Stomach (tissue), 9 donors: ENCODE data around the gene HACE1. TPM values are rescaled to one million over a fixed set of nuclear protein-coding genes. Genes with fewer than 3 reads are reported as not detected.
A peak's percentile ranks its signal among the peaks of the same experiment; 100 is the strongest.

Experiments
- DNase-seq, 2 donors: peaks; one replicate each; pipeline versions ENCODE4 v3.0.0 to v3.0.0-alpha.2; 2013 to 2019
- H3K27ac ChIP-seq, 5 donors: fragments of 200-600 bp in 4 of 5; sonication (generic) in 4 of 5; one replicate each; pipeline ENCODE4 v1.5.1; 2013 to 2019; ENCODE audit warnings: mild to moderate bottlenecking in 1 of 5, moderate library complexity in 1 of 5
- H3K27me3 ChIP-seq, 3 donors: fragments of 200-600 bp; sonication (generic); one replicate each; pipeline ENCODE4 v1.5.1; 2017 to 2019; ENCODE audit warnings: mixed run types in 1 of 3
- H3K36me3 ChIP-seq, 4 donors: fragments of 200-600 bp; sonication (generic); 1 replicate in 3 of 4; 2 replicates in 1 of 4; pipeline ENCODE4 v1.5.1; 2016 to 2019
- H3K4me1 ChIP-seq, 4 donors: fragments of 200-600 bp; sonication (generic); one replicate each; pipeline ENCODE4 v1.5.1; 2016 to 2019
- H3K4me3 ChIP-seq, 4 donors: fragments of 200-600 bp; sonication (generic) in 3 of 4; one replicate each; pipeline ENCODE4 v1.5.1; 2016 to 2019; ENCODE audit warnings: mild to moderate bottlenecking in 1 of 4
- H3K9me3 ChIP-seq, 4 donors: fragments of 200-600 bp; sonication (generic); one replicate each; pipeline ENCODE4 v1.5.1; 2016 to 2019
- EP300 ChIP-seq: sonication (generic); formaldehyde crosslinking; IDR thresholded peaks from one replicate; pipeline ENCODE4 v1.6.1; 2017; ENCODE audit warnings: antibody characterized with exemption
- POLR2A ChIP-seq, 4 donors: fragments of 450-650 bp; IDR thresholded peaks; one replicate each; pipeline ENCODE4 v1.6.1; 2016; ENCODE audit warnings: antibody characterized with exemption in 4 of 4, control low read depth in 2 of 4, mild to moderate bottlenecking in 1 of 4, moderate library complexity in 1 of 4
- POLR2AphosphoS5 ChIP-seq, 3 donors: sonication (generic); formaldehyde crosslinking; IDR thresholded peaks; one replicate each; pipeline ENCODE4 v1.6.1; 2016; ENCODE audit warnings: antibody characterized with exemption in 3 of 3
- WGBS, 5 donors: extraction: QIAGEN DNeasy Blood & Tissue Kit in 3 of 5; methylation state at CpG; one replicate each; pipeline versions ENCODE4 v1.1.5 to v1.1.7; 2013 to 2018; 5-methylcytosine and 5-hydroxymethylcytosine counted together
- intact Hi-C: fragments of 100-400 bp; cut with DNase I; formaldehyde crosslinking; loops from one replicate; pipeline ENCODE4 v1.15.1; 2023; ENCODE audit warnings: low total_unique reads
- polyA plus RNA-seq, 3 donors: library from polyadenylated mRNA; stranded (reverse); fragments of 200-250 nt; gene quantifications; one replicate each; pipeline ENCODE4 v1.2.3, GENCODE V29; 2013
- total RNA-seq, 5 donors: library from RNA; depleted of rRNA; stranded (reverse); fragments of >200 nt; gene quantifications; one replicate each; pipeline versions ENCODE4 v1.1.0 to v1.2.3, GENCODE V29; 2014 to 2016
- TF ChIP-seq, protein P1 (sequence below), 7 experiments: fragments of 450-650 bp in 4 of 7; fragments of 200-600 bp in 3 of 7; sonication (generic) in 3 of 7; IDR thresholded peaks; one replicate each; pipeline ENCODE4 v1.5.1; 2016 to 2019; ENCODE audit warnings: antibody characterized with exemption in 7 of 7, control low read depth in 2 of 7, mild to moderate bottlenecking in 1 of 7
- donor health status: healthy with polysubstance abuse.
- donor health status: Bipolar disorder and iron deficiency.
- donor health status: healthy.

Gene HACE1
- total and polyA plus RNA-seq, 8 donors = 3.3 to 34.7 (median 9.3) TPM

DNA sequence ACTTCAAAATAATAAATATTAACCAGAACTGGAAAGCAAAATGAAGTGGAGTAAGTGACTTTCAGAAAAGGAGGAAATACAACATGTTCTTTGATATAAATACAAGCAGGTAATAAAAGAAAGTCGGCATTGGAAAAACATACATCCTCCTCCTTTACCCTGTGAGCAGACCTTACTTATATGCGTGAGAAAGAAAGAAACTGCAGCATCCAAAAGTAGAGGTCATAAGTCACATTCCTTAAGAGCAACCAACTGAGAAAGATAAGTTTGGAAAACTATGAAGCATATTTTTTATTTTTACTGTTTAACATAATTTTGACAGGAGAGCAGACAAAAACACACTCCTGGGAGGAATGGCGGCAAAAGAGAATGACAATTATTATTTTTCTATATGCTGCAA lies 155.5 kb downstream of the HACE1 start:
- intact Hi-C loops = no loop called here
- H3K27me3 ChIP-seq = no peaks in the 10 kb centered on the region
- no peak for TF ChIP-seq EP300
- no peak for TF ChIP-seq POLR2AphosphoS5 (IDR thresholded peaks at IDR 0.05)
- TF ChIP-seq, protein P1, sequence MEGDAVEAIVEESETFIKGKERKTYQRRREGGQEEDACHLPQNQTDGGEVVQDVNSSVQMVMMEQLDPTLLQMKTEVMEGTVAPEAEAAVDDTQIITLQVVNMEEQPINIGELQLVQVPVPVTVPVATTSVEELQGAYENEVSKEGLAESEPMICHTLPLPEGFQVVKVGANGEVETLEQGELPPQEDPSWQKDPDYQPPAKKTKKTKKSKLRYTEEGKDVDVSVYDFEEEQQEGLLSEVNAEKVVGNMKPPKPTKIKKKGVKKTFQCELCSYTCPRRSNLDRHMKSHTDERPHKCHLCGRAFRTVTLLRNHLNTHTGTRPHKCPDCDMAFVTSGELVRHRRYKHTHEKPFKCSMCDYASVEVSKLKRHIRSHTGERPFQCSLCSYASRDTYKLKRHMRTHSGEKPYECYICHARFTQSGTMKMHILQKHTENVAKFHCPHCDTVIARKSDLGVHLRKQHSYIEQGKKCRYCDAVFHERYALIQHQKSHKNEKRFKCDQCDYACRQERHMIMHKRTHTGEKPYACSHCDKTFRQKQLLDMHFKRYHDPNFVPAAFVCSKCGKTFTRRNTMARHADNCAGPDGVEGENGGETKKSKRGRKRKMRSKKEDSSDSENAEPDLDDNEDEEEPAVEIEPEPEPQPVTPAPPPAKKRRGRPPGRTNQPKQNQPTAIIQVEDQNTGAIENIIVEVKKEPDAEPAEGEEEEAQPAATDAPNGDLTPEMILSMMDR (IDR thresholded peaks at IDR 0.05) = no peak
- no peak for TF ChIP-seq POLR2A (IDR thresholded peaks at IDR 0.05)
- H3K36me3 ChIP-seq = no peaks in the 10 kb centered on the region
- peak overlapping the region in 1 of 5 donors; percentile 30 for H3K27ac ChIP-seq
- peaks cover 0 to 6% (median 0%) of the 10 kb centered on the region in 4 donors for H3K4me1 ChIP-seq
- whole genome bisulfite sequencing, 5 donors = 68 to 84% (median 75%) methylated on average over 3 of the region's 3 CpGs
- H3K9me3 ChIP-seq = peaks cover 0 to 5% (median 0%) of the 10 kb centered on the region in 4 donors
- DNase-seq = no peak
- H3K4me3 ChIP-seq = no peak overlapping the region

DNA sequence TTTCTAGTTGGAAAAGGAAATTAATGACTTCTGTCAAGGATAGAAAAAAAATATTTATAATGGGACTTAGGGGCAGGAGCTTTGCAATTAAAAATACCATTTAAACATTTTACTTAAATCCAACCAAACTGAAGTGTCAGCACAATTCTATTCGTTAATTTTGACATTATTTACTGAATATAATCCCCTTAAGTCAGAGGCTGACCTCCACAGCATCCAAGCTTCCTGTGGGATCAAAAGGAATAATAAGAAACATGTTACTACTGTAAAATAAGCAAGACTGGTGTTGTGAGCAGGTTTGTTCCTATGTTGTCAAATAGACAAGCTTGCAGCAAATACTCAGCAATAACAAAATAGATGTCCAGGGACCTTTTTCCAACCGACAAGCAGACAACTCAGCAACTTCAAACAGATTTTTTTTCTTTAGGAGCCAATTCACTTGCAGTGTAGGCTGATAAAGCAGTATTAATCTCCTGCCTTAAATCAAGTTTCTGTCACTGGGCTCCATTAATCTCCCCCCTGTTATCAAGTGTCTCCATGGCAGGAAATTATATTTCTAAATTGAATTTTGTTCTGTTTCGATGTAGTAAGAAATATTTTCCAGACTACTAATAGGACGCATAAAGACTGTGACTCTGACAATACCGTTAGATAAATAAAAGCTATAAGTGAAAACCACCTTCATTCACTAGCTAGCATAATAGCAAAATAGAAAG lies 157.4 kb downstream of the HACE1 start:
- Histone ChIP-seq H3K4me1 (peaks cover 0 to 6% (median 0%) of the 10 kb centered on the region in 4 donors), H3K36me3 (no peaks in the 10 kb centered on the region), H3K27me3 (no peaks in the 10 kb centered on the region), H3K4me3 (no peak overlapping the region), H3K27ac (no peak overlapping the region), H3K9me3 (no peaks in the 10 kb centered on the region)
- DNase-seq = no peak
- TF ChIP-seq, protein P1 (IDR thresholded peaks at IDR 0.05) = no peak
- TF ChIP-seq POLR2A (IDR thresholded peaks at IDR 0.05) (no peak), EP300 (no peak), POLR2AphosphoS5 (IDR thresholded peaks at IDR 0.05) (no peak)
- intact Hi-C loops = no loop called here
- WGBS, 5 donors = 42 to 49% (median 48%) methylated on average over 5 of the region's 5 CpGs

DNA sequence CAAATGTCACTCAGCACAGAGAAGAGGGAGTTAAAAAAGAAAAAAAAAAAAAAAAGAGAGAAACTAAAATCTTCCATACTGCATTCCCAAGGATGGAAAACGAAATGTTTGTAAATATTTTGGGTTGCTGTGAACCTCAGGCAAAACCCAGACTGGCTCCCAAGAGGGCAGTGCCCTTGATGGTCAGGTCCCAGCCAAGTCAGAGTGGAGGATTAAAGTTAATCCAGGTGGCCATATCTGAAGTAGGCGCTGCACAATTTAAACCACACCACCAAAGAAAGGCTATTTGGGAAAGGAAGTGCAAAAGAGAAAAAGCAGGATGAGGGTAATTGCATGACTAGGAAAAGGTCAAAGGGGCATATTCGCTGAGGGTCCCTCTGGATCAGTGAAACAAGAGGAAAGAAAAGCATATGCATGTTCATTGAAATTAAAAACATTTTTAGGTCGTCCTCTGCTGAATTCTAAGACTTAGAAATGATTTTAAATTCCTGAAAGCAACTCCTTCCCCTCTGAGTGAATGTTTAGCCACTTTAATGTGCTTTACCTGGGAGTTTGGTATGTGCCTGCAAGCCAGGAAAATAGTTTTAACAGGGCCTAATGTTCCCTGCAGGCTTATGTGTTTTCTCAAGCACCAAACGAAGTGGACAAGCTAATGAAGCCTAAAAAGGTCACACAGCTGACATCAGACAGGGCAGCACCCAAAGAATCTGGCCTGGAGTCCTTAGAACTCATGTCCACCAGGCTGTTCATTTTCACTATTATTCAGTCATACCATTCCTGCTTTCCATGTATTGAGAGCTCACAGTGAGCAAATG lies 159.1 kb downstream of the HACE1 start:
- 40 to 48% (median 43%) methylated on average over 5 of the region's 5 CpGs for WGBS, 5 donors
- no peak for DNase-seq
- TF ChIP-seq POLR2A (IDR thresholded peaks at IDR 0.05) = no peak
- TF ChIP-seq, protein P1 (IDR thresholded peaks at IDR 0.05) = no peak
- no peak for TF ChIP-seq POLR2AphosphoS5 (IDR thresholded peaks at IDR 0.05)
- TF ChIP-seq EP300 = no peak
- Histone ChIP-seq H3K27ac (no peak overlapping the region), H3K36me3 (no peaks in the 10 kb centered on the region), H3K4me1 (peaks cover 0 to 6% (median 0%) of the 10 kb centered on the region in 4 donors), H3K4me3 (no peak overlapping the region), H3K9me3 (no peaks in the 10 kb centered on the region), H3K27me3 (no peaks in the 10 kb centered on the region)
- intact Hi-C loops = no loop called here

DNA sequence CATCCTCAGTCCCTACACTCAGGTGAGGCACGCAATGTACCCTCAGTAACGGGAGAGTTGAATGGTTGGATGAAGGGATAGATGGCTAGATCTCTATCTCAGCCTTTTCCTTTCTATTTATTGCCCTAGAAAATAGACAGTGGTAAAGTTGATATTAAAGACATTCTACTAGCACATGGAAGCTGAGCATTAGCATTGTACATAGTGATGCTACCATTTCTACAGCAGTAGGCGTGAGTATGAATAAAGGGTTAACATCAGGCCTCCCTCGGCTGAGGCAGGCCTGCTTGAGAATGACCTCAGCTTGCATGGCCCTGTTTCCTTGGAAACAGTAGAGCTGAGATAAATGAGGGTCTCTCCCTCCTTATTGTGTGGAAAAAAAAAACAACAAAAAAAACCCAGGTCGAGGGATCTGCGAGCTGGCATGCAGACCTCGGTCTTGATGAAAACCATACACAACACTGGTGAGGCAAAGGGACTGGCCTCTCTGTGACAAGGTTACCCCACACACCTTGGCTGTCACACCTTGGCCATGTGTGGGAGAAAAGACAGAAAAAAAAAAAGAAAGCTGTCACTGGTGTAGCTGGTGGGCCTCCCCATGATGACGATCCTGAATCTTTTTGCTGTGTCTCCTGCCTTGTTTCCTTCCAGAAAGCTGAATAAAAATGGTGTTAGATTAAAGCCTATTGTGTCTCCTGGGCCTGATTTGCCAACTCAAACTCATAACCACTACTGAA lies 160.0 kb downstream of the HACE1 start:
- intact Hi-C loops = no loop called here
- TF ChIP-seq, protein P1 (IDR thresholded peaks at IDR 0.05) = no peak
- no peak for TF ChIP-seq POLR2A (IDR thresholded peaks at IDR 0.05)
- TF ChIP-seq POLR2AphosphoS5 (IDR thresholded peaks at IDR 0.05) = no peak
- TF ChIP-seq EP300 = no peak
- no peak overlapping the region for H3K27ac ChIP-seq
- no peaks in the 10 kb centered on the region for H3K9me3 ChIP-seq
- no peaks in the 10 kb centered on the region for H3K36me3 ChIP-seq
- no peak for DNase-seq
- H3K4me1 ChIP-seq = peaks cover 0 to 3% (median 0%) of the 10 kb centered on the region in 4 donors
- H3K4me3 ChIP-seq = no peak overlapping the region
- WGBS, 5 donors = 59 to 69% (median 64%) methylated on average over 8 of the region's 8 CpGs
- no peaks in the 10 kb centered on the region for H3K27me3 ChIP-seq
